ENCODE data around the gene FOXN3. TPM values are rescaled to one million over a fixed set of nuclear protein-coding genes. Genes with fewer than 3 reads are reported as not detected.

The FOXN3 gene
- total RNA-seq, 4 donors from 2014 or later: 98.7 to 116 (median 103) TPM

DNA sequence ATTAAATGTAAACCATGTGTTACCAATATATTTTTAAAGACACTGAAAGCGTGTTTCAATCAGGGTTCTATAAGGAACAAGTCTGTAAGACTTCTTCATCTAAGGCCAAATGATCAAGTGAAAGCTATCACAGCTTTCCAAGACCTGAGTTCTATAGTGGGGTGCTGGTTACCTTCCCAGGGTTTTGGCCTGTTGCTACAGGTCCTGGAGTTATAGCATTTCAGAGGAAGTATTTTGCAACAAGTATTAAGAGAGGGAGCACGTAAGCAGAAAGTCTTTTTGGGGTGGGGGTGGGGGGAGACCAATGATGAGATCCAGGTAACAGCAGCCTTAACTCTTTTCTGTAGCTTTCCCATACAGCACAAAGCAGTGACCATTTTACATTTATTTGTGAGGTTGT is 43.8 kb downstream of the FOXN3 start:
- WGBS, 2 donors: 87 to 93% methylated on average over 2 of the region's 2 CpGs
- Histone ChIP-seq H3K9me3 (peaks cover 0 to 4% (median 0%) of the 10 kb centered on the region in 4 donors), H3K4me3 (no peak overlapping the region), H3K36me3 (no peaks in the 10 kb centered on the region), H3K27ac (no peak overlapping the region), H3K4me1 (peaks cover 0 to 27% (median 1%) of the 10 kb centered on the region in 4 donors), H3K27me3 (no peaks in the 10 kb centered on the region)
- DNase-seq (ENCODE audit: low spot score in 2 of 2): no peak
- TF ChIP-seq EP300 (IDR thresholded peaks at IDR 0.05): no peak
- TF ChIP-seq, protein P1, sequence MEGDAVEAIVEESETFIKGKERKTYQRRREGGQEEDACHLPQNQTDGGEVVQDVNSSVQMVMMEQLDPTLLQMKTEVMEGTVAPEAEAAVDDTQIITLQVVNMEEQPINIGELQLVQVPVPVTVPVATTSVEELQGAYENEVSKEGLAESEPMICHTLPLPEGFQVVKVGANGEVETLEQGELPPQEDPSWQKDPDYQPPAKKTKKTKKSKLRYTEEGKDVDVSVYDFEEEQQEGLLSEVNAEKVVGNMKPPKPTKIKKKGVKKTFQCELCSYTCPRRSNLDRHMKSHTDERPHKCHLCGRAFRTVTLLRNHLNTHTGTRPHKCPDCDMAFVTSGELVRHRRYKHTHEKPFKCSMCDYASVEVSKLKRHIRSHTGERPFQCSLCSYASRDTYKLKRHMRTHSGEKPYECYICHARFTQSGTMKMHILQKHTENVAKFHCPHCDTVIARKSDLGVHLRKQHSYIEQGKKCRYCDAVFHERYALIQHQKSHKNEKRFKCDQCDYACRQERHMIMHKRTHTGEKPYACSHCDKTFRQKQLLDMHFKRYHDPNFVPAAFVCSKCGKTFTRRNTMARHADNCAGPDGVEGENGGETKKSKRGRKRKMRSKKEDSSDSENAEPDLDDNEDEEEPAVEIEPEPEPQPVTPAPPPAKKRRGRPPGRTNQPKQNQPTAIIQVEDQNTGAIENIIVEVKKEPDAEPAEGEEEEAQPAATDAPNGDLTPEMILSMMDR (IDR thresholded peaks at IDR 0.05): no peak
- no peak for TF ChIP-seq POLR2A (IDR thresholded peaks at IDR 0.05)

- Histone ChIP-seq H3K4me1 (peaks cover 0 to 31% (median 3%) of the 10 kb centered on the region in 4 donors), H3K27ac (no peak overlapping the region), H3K36me3 (no peaks in the 10 kb centered on the region), H3K27me3 (no peaks in the 10 kb centered on the region), H3K4me3 (no peak overlapping the region), H3K9me3 (no peaks in the 10 kb centered on the region)
- no peak for TF ChIP-seq EP300 (IDR thresholded peaks at IDR 0.05)
- TF ChIP-seq POLR2A (IDR thresholded peaks at IDR 0.05): no peak
- TF ChIP-seq, protein P1 (IDR thresholded peaks at IDR 0.05): no peak
- WGBS, 2 donors: 92 to 96% methylated on average over 2 of the region's 2 CpGs
- no peak for DNase-seq (ENCODE audit: low spot score in 2 of 2)
These were observed 44.5 kb downstream of the FOXN3 start for GRCh38 chr14:89372512-89372883.

DNA sequence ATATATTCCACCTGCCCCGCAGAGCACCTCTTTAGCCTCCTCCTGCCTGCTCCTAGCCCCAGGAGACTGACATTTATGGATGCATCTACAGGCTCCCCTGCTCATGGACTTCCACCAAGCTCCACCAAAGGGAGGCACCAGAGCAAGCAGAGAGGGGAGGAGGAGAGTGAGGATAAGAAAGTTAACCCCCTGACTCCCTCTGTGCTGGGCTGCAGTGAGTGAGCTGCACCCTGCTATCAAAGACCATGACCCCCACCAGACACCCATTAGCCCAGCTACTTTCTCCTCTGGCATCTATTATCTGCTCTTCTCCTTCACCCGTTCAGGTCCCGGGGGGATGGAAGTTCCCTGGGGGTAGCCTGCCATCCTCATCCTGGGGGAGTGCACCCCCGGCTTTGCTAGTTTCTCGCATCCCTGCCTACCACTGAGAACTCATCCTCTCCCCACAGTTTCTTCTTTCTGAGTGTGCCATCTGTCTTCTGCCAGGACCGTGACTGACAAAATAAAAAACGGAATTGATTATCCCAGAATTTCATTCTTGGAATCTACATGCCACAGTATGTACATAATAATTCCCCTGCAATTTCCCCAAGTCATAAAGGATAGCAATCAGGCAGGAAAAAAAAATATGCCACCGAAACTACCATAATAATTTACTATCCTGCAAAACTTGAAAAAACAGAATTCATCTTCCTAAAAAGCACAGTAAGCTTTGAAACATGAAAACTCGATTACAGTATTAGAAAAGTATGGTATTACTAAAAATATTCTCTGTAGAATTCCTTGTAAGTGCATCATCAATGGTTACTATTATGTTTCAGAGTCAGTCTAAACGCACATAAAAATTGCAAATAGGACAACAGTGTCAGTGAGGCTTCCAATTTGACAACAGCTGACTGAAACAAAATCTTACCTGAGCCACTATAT is 45.2 kb downstream of the FOXN3 start:
- DNase-seq (ENCODE audit: low spot score in 2 of 2): no peak

DNA sequence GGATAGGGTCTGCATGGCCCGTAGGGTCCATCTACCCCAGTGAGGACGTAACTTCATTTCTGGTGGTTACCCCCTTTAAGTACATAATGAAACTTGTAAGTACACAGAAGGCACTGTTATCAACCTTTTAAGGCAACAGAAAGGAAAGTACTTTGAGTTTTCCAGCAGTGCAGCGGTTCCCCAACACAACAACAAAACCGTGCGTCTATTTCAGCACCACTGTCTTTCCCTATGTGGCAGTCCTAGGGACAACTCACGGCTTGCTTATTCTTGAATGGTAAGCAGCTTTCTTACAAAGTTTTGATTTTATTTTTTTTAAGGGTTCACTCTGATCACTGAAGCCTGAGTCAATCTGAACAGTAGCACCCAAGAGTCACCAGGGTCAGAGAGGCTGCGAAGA is 46.3 kb downstream of the FOXN3 start:
- Histone ChIP-seq H3K4me1 (peaks cover 0 to 37% (median 9%) of the 10 kb centered on the region in 4 donors), H3K27me3 (no peaks in the 10 kb centered on the region), H3K9me3 (no peaks in the 10 kb centered on the region), H3K4me3 (no peak overlapping the region), H3K27ac (no peak overlapping the region), H3K36me3 (no peaks in the 10 kb centered on the region)
- WGBS, 2 donors: 80 to 81% methylated on average over 7 of the region's 7 CpGs
- DNase-seq (ENCODE audit: low spot score in 2 of 2): no peak
- TF ChIP-seq, protein P1 (IDR thresholded peaks at IDR 0.05): no peak
- no peak for TF ChIP-seq EP300 (IDR thresholded peaks at IDR 0.05)
- no peak for TF ChIP-seq POLR2A (IDR thresholded peaks at IDR 0.05)

More for the DNA sequence above, 45.2 kb downstream of the FOXN3 start:
- Histone ChIP-seq H3K36me3 (no peaks in the 10 kb centered on the region), H3K27me3 (no peaks in the 10 kb centered on the region), H3K27ac (no peak overlapping the region), H3K4me1 (peaks cover 0 to 37% (median 5%) of the 10 kb centered on the region in 4 donors), H3K4me3 (no peak overlapping the region), H3K9me3 (no peaks in the 10 kb centered on the region)
- TF ChIP-seq, protein P1 (IDR thresholded peaks at IDR 0.05): no peak
- no peak for TF ChIP-seq POLR2A (IDR thresholded peaks at IDR 0.05)
- no peak for TF ChIP-seq EP300 (IDR thresholded peaks at IDR 0.05)
- WGBS, 2 donors: 69 to 72% methylated on average over 10 of the region's 10 CpGs

DNA sequence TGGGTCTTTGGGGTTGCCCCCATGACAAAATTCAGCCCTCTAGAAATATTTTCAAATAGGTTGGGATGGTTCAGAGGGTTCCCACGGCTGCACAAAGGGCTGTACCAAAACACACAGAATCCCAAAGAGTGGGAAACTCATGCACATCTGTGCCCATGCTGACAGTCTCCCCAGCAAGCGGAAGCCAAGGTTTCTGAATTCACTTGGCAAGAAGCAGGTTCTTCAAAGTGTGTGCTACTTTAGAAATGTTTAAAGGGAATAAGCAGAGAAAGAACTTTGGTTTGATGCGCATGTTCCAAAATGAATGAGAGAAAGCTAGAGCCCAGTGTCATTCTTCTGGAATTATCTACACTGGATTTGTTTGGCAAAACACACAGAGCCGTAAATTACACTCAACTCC is 46.7 kb downstream of the FOXN3 start:
- H3K36me3 ChIP-seq: no peaks in the 10 kb centered on the region
- DNase-seq (ENCODE audit: low spot score in 2 of 2): no peak
- no peak for TF ChIP-seq POLR2A (IDR thresholded peaks at IDR 0.05)
- TF ChIP-seq EP300 (IDR thresholded peaks at IDR 0.05): no peak
- TF ChIP-seq, protein P1 (IDR thresholded peaks at IDR 0.05): no peak
- 83 to 86% methylated on average over 4 of the region's 4 CpGs for WGBS, 2 donors
- H3K9me3 ChIP-seq: no peaks in the 10 kb centered on the region
- no peaks in the 10 kb centered on the region for H3K27me3 ChIP-seq
- peaks cover 0 to 37% (median 10%) of the 10 kb centered on the region in 4 donors for H3K4me1 ChIP-seq
- no peak overlapping the region for H3K27ac ChIP-seq
- H3K4me3 ChIP-seq: no peak overlapping the region
